ENCODE results near the gene ZNF536. TPM values are rescaled to one million over a fixed set of nuclear protein-coding genes. Genes with fewer than 3 reads are reported as not detected.
"Not testable (repeated sequence)": the region's sequence is repeated elsewhere in the genome, so short reads cannot be mapped to it uniquely, and the experiment has no call there.

Gene ZNF536
- total and polyA plus RNA-seq, 4 donors = 0.50 to 1.2 (median 0.62) TPM; not detected in 1

GRCh38 chr19:30442674-30443073 lies 70.5 kb downstream of the ZNF536 start:
- Histone ChIP-seq H3K9me3 (ENCODE audit: control insufficient read depth, low read length) (no peaks in the 10 kb centered on the region), H3K36me3 (ENCODE audit: control insufficient read depth in 1 of 2, insufficient read depth in 2 of 2, low read length in 1 of 2) (no peaks in the 10 kb centered on the region), H3K27me3 (ENCODE audit: control insufficient read depth in 1 of 2, insufficient read depth in 2 of 2, low read length in 1 of 2) (no peaks in the 10 kb centered on the region), H3K27ac (ENCODE audit: low read depth in 1 of 2, low read length in 2 of 2) (no peak overlapping the region), H3K4me1 (ENCODE audit: control insufficient read depth in 1 of 2, insufficient read depth in 2 of 2, low read length in 2 of 2) (no peaks in the 10 kb centered on the region), H3K4me3 (ENCODE audit: low read length in 2 of 2) (no peak overlapping the region)
- WGBS, 2 donors = 75 to 77% methylated on average over 4 of the region's 4 CpGs
- intact Hi-C loops (cut with DNase I) = no loop called here
- DNase-seq (no peak), ATAC-seq (ENCODE audit: low FRiP score) (no peak)

GRCh38 chr19:30443531-30444252 lies 71.5 kb downstream of the ZNF536 start:
- no peaks in the 10 kb centered on the region for H3K4me1 ChIP-seq (ENCODE audit: control insufficient read depth in 1 of 2, insufficient read depth in 2 of 2, low read length in 2 of 2)
- H3K4me3 ChIP-seq (ENCODE audit: low read length in 2 of 2) = no peak overlapping the region
- no peak overlapping the region for H3K27ac ChIP-seq (ENCODE audit: low read depth in 1 of 2, low read length in 2 of 2)
- no peaks in the 10 kb centered on the region for H3K36me3 ChIP-seq (ENCODE audit: control insufficient read depth in 1 of 2, insufficient read depth in 2 of 2, low read length in 1 of 2)
- no peaks in the 10 kb centered on the region for H3K9me3 ChIP-seq (ENCODE audit: control insufficient read depth, low read length)
- intact Hi-C loops (cut with DNase I) = no loop called here
- DNase-seq = no peak
- H3K27me3 ChIP-seq (ENCODE audit: control insufficient read depth in 1 of 2, insufficient read depth in 2 of 2, low read length in 1 of 2) = no peaks in the 10 kb centered on the region
- ATAC-seq (ENCODE audit: low FRiP score) = no peak
- 95 to 96% methylated on average over 48 to 50 of the region's 50 CpGs for WGBS, 2 donors

GRCh38 chr19:30444253-30444671 lies 72.1 kb downstream of the ZNF536 start:
- H3K27ac ChIP-seq (ENCODE audit: low read depth in 1 of 2, low read length in 2 of 2) = no peak overlapping the region
- intact Hi-C loops (cut with DNase I) = no loop called here
- H3K27me3 ChIP-seq (ENCODE audit: control insufficient read depth in 1 of 2, insufficient read depth in 2 of 2, low read length in 1 of 2) = no peaks in the 10 kb centered on the region
- H3K36me3 ChIP-seq (ENCODE audit: control insufficient read depth in 1 of 2, insufficient read depth in 2 of 2, low read length in 1 of 2) = no peaks in the 10 kb centered on the region
- WGBS, 2 donors = 94% methylated on average over 37 of the region's 37 CpGs
- no peak for DNase-seq
- ATAC-seq (ENCODE audit: low FRiP score) = peak; percentile 13
- H3K4me1 ChIP-seq (ENCODE audit: control insufficient read depth in 1 of 2, insufficient read depth in 2 of 2, low read length in 2 of 2) = no peaks in the 10 kb centered on the region
- H3K4me3 ChIP-seq (ENCODE audit: low read length in 2 of 2) = no peak overlapping the region
- no peaks in the 10 kb centered on the region for H3K9me3 ChIP-seq (ENCODE audit: control insufficient read depth, low read length)

GRCh38 chr19:30444686-30445232 lies 72.6 kb downstream of the ZNF536 start:
- DNase-seq (no peak), ATAC-seq (ENCODE audit: low FRiP score) (peak; percentile 37)
- WGBS, 2 donors = 94 to 95% methylated on average over 29 of the region's 29 CpGs
- intact Hi-C loops (cut with DNase I) = no loop called here
- no peaks in the 10 kb centered on the region for H3K9me3 ChIP-seq (ENCODE audit: control insufficient read depth, low read length)
- H3K36me3 ChIP-seq (ENCODE audit: control insufficient read depth in 1 of 2, insufficient read depth in 2 of 2, low read length in 1 of 2) = no peaks in the 10 kb centered on the region
- no peaks in the 10 kb centered on the region for H3K27me3 ChIP-seq (ENCODE audit: control insufficient read depth in 1 of 2, insufficient read depth in 2 of 2, low read length in 1 of 2)
- H3K4me3 ChIP-seq (ENCODE audit: low read length in 2 of 2) = no peak overlapping the region
- no peaks in the 10 kb centered on the region for H3K4me1 ChIP-seq (ENCODE audit: control insufficient read depth in 1 of 2, insufficient read depth in 2 of 2, low read length in 2 of 2)
- H3K27ac ChIP-seq (ENCODE audit: low read depth in 1 of 2, low read length in 2 of 2) = no peak overlapping the region

GRCh38 chr19:30445385-30445784 lies 73.2 kb downstream of the ZNF536 start:
- no peaks in the 10 kb centered on the region for H3K27me3 ChIP-seq (ENCODE audit: control insufficient read depth in 1 of 2, insufficient read depth in 2 of 2, low read length in 1 of 2)
- DNase-seq (no peak), ATAC-seq (ENCODE audit: low FRiP score) (no peak)
- intact Hi-C loops (cut with DNase I) = no loop called here
- H3K4me1 ChIP-seq (ENCODE audit: control insufficient read depth in 1 of 2, insufficient read depth in 2 of 2, low read length in 2 of 2) = no peaks in the 10 kb centered on the region
- H3K36me3 ChIP-seq (ENCODE audit: control insufficient read depth in 1 of 2, insufficient read depth in 2 of 2, low read length in 1 of 2) = no peaks in the 10 kb centered on the region
- H3K9me3 ChIP-seq (ENCODE audit: control insufficient read depth, low read length) = no peaks in the 10 kb centered on the region
- no peak overlapping the region for H3K4me3 ChIP-seq (ENCODE audit: low read length in 2 of 2)
- no peak overlapping the region for H3K27ac ChIP-seq (ENCODE audit: low read depth in 1 of 2, low read length in 2 of 2)
- WGBS, 2 donors = 95 to 96% methylated on average over 26 to 29 of the region's 29 CpGs

- H3K36me3 ChIP-seq (ENCODE audit: control insufficient read depth in 1 of 2, insufficient read depth in 2 of 2, low read length in 1 of 2); H3K4me3 ChIP-seq (ENCODE audit: low read length in 2 of 2); ATAC-seq (ENCODE audit: low FRiP score); H3K4me1 ChIP-seq (ENCODE audit: control insufficient read depth in 1 of 2, insufficient read depth in 2 of 2, low read length in 2 of 2); DNase-seq; H3K9me3 ChIP-seq (ENCODE audit: control insufficient read depth, low read length); H3K27ac ChIP-seq (ENCODE audit: low read depth in 1 of 2, low read length in 2 of 2); H3K27me3 ChIP-seq (ENCODE audit: control insufficient read depth in 1 of 2, insufficient read depth in 2 of 2, low read length in 1 of 2); intact Hi-C loops (cut with DNase I): not testable (repeated sequence)
- WGBS, 2 donors = 91 to 93% methylated on average over 9 of the region's 9 CpGs
Measured at GRCh38 chr19:30446120-30446519, 73.9 kb downstream of the ZNF536 start.

- H3K27ac ChIP-seq (ENCODE audit: low read depth in 1 of 2, low read length in 2 of 2) = no peak overlapping the region
- intact Hi-C loops (cut with DNase I) = no loop called here
- no peak overlapping the region for H3K4me3 ChIP-seq (ENCODE audit: low read length in 2 of 2)
- ATAC-seq (ENCODE audit: low FRiP score) = no peak
- 27 to 35% methylated on average over 10 of the region's 10 CpGs for WGBS, 2 donors
- no peaks in the 10 kb centered on the region for H3K9me3 ChIP-seq (ENCODE audit: control insufficient read depth, low read length)
- H3K36me3 ChIP-seq (ENCODE audit: control insufficient read depth in 1 of 2, insufficient read depth in 2 of 2, low read length in 1 of 2) = no peaks in the 10 kb centered on the region
- no peaks in the 10 kb centered on the region for H3K4me1 ChIP-seq (ENCODE audit: control insufficient read depth in 1 of 2, insufficient read depth in 2 of 2, low read length in 2 of 2)
- H3K27me3 ChIP-seq (ENCODE audit: control insufficient read depth in 1 of 2, insufficient read depth in 2 of 2, low read length in 1 of 2) = no peaks in the 10 kb centered on the region
- no peak for DNase-seq
Measured at GRCh38 chr19:30446850-30447552, 74.8 kb downstream of the ZNF536 start.

GRCh38 chr19:30447553-30447870 lies 75.3 kb downstream of the ZNF536 start:
- Histone ChIP-seq H3K9me3 (ENCODE audit: control insufficient read depth, low read length) (no peaks in the 10 kb centered on the region), H3K4me3 (ENCODE audit: low read length in 2 of 2) (no peak overlapping the region), H3K27me3 (ENCODE audit: control insufficient read depth in 1 of 2, insufficient read depth in 2 of 2, low read length in 1 of 2) (no peaks in the 10 kb centered on the region), H3K36me3 (ENCODE audit: control insufficient read depth in 1 of 2, insufficient read depth in 2 of 2, low read length in 1 of 2) (no peaks in the 10 kb centered on the region), H3K27ac (ENCODE audit: low read depth in 1 of 2, low read length in 2 of 2) (no peak overlapping the region), H3K4me1 (ENCODE audit: control insufficient read depth in 1 of 2, insufficient read depth in 2 of 2, low read length in 2 of 2) (no peaks in the 10 kb centered on the region)
- DNase-seq = no peak
- ATAC-seq (ENCODE audit: low FRiP score) = no peak
- intact Hi-C loops (cut with DNase I) = no loop called here
- 29 to 52% methylated on average over 4 of the region's 4 CpGs for WGBS, 2 donors

Measured in aorta (tissue), 5 donors.